Amniotic epithelial cell (primary cell): ENCODE results near the gene CDC27.
"Not testable (repeated sequence)": the region's sequence is repeated elsewhere in the genome, so short reads cannot be mapped to it uniquely, and the experiment has no call there.

Experiments
- DNase-seq: peaks from one replicate; pipeline ENCODE4 v3.0.0-alpha.2; 2010; ENCODE audit warnings: low read depth

Gene CDC27

DNA sequence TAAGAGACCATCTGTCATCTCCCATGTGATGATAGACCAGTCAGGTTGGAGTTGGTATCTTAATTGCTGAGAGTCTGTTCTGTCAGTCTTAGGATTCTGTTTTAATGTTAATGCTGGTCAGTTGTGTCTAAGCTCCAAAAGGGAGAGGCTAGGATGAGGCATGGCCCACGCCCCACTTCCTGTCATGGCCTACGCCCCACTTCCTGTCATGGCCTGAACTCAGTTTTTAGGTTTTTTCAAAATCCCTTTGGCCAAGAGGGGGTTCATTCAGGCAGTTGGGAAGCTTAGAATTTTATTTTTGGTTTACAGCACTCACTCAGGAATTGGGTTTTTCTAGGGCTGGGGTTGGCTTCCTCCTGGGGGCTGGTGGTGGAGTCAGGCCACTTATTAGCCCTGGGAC is 117.9 kb downstream of the CDC27 start:
- DNase-seq, result not testable (repeated sequence)

GRCh38 chr17:47070266-47070665 is 118.8 kb downstream of the CDC27 start:
- DNase-seq, result not testable (repeated sequence)
